Measurements from ENCODE around the gene SENP3. TPM values are rescaled to one million over a fixed set of nuclear protein-coding genes. Genes with fewer than 3 reads are reported as not detected.
A peak's percentile ranks its signal among the peaks of the same experiment; 100 is the strongest.

SENP3 gene
- total and polyA plus RNA-seq, 2 of the 13 experiments (the other 11 are each of a cell fraction or from before 2014, with no cell fraction given) = 55.8 to 75.4 TPM

DNA sequence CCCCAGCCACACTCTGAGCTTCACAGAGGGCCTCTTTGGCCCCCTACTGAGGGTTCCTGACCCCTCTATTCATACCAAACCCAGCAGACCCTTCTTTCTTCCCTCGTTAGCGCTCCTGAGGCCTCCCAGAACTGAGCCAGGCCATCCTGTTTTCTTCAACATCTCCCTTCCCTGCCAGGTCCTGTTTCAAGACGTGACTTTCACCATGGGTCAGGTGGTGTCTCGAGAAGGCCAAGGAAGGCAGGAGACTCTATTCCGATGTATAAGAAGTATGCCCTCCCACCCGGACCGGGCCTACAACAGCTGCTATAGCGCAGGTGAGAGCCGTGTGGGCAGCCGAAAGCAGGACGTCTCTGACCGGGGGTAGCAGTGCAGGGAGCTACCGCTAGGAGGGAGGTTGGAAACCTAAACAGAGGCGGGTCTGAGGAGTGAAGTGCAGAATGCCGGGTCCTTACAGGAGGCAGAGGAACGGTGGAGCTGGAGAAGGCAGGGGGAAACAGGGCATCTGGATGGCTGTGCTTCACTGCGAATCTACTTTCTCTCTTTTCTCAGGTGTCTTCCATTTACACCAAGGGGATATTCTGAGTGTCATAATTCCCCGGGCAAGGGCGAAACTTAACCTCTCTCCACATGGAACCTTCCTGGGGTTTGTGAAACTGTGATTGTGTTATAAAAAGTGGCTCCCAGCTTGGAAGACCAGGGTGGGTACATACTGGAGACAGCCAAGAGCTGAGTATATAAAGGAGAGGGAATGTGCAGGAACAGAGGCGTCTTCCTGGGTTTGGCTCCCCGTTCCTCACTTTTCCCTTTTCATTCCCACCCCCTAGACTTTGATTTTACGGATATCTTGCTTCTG is 1.3 kb upstream of the SENP3 start (continued):
- TF ChIP-seq, protein P1, sequence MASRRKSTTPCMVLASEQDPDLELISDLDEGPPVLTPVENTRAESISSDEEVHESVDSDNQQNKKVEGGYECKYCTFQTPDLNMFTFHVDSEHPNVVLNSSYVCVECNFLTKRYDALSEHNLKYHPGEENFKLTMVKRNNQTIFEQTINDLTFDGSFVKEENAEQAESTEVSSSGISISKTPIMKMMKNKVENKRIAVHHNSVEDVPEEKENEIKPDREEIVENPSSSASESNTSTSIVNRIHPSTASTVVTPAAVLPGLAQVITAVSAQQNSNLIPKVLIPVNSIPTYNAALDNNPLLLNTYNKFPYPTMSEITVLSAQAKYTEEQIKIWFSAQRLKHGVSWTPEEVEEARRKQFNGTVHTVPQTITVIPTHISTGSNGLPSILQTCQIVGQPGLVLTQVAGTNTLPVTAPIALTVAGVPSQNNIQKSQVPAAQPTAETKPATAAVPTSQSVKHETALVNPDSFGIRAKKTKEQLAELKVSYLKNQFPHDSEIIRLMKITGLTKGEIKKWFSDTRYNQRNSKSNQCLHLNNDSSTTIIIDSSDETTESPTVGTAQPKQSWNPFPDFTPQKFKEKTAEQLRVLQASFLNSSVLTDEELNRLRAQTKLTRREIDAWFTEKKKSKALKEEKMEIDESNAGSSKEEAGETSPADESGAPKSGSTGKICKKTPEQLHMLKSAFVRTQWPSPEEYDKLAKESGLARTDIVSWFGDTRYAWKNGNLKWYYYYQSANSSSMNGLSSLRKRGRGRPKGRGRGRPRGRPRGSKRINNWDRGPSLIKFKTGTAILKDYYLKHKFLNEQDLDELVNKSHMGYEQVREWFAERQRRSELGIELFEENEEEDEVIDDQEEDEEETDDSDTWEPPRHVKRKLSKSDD (CRISPR knock-in tag; IDR thresholded peaks at IDR 0.05; ENCODE audit: low read depth) = no peak
- TF ChIP-seq ARHGAP35 (CRISPR knock-in tag; IDR thresholded peaks at IDR 0.05; ENCODE audit: borderline replicate concordance) (no peak), ZNF234 (CRISPR knock-in tag; conservative IDR thresholded peaks at IDR 0.05) (0 out of 2 replicates have a peak, but pooled peaks have one; percentile 35), BRD4 (CRISPR knock-in tag; IDR thresholded peaks at IDR 0.05) (no peak), ZMAT3 (CRISPR knock-in tag; conservative IDR thresholded peaks at IDR 0.05) (no peak), STAG1 (CRISPR knock-in tag; IDR thresholded peaks at IDR 0.05) (peak; percentile 37), KLF16 (CRISPR knock-in tag; IDR thresholded peaks at IDR 0.05) (no peak), TCF12 (IDR thresholded peaks at IDR 0.05) (no peak), TCF12 (CRISPR knock-in tag; IDR thresholded peaks at IDR 0.05) (0 out of 2 replicates have a peak, but pooled peaks have one; percentile 11), HES4 (CRISPR knock-in tag; IDR thresholded peaks at IDR 0.05; ENCODE audit: borderline replicate concordance) (no peak), ZNF263 (CRISPR knock-in tag; IDR thresholded peaks at IDR 0.05) (no peak)
- TF ChIP-seq, protein P2, sequence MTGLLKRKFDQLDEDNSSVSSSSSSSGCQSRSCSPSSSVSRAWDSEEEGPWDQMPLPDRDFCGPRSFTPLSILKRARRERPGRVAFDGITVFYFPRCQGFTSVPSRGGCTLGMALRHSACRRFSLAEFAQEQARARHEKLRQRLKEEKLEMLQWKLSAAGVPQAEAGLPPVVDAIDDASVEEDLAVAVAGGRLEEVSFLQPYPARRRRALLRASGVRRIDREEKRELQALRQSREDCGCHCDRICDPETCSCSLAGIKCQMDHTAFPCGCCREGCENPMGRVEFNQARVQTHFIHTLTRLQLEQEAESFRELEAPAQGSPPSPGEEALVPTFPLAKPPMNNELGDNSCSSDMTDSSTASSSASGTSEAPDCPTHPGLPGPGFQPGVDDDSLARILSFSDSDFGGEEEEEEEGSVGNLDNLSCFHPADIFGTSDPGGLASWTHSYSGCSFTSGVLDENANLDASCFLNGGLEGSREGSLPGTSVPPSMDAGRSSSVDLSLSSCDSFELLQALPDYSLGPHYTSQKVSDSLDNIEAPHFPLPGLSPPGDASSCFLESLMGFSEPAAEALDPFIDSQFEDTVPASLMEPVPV (CRISPR knock-in tag; IDR thresholded peaks at IDR 0.05) = 0 out of 2 replicates have a peak, but pooled peaks have one; percentile 8
- TF ChIP-seq, protein P3, sequence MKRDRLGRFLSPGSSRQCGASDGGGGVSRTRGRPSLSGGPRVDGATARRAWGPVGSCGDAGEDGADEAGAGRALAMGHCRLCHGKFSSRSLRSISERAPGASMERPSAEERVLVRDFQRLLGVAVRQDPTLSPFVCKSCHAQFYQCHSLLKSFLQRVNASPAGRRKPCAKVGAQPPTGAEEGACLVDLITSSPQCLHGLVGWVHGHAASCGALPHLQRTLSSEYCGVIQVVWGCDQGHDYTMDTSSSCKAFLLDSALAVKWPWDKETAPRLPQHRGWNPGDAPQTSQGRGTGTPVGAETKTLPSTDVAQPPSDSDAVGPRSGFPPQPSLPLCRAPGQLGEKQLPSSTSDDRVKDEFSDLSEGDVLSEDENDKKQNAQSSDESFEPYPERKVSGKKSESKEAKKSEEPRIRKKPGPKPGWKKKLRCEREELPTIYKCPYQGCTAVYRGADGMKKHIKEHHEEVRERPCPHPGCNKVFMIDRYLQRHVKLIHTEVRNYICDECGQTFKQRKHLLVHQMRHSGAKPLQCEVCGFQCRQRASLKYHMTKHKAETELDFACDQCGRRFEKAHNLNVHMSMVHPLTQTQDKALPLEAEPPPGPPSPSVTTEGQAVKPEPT (CRISPR knock-in tag; IDR thresholded peaks at IDR 0.05; ENCODE audit: low read depth) = no peak
- TF ChIP-seq, protein P4, sequence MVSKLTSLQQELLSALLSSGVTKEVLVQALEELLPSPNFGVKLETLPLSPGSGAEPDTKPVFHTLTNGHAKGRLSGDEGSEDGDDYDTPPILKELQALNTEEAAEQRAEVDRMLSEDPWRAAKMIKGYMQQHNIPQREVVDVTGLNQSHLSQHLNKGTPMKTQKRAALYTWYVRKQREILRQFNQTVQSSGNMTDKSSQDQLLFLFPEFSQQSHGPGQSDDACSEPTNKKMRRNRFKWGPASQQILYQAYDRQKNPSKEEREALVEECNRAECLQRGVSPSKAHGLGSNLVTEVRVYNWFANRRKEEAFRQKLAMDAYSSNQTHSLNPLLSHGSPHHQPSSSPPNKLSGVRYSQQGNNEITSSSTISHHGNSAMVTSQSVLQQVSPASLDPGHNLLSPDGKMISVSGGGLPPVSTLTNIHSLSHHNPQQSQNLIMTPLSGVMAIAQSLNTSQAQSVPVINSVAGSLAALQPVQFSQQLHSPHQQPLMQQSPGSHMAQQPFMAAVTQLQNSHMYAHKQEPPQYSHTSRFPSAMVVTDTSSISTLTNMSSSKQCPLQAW (CRISPR knock-in tag; IDR thresholded peaks at IDR 0.05) = 0 out of 2 replicates have a peak, but pooled peaks have one; percentile 18
- TF ChIP-seq, protein P5, sequence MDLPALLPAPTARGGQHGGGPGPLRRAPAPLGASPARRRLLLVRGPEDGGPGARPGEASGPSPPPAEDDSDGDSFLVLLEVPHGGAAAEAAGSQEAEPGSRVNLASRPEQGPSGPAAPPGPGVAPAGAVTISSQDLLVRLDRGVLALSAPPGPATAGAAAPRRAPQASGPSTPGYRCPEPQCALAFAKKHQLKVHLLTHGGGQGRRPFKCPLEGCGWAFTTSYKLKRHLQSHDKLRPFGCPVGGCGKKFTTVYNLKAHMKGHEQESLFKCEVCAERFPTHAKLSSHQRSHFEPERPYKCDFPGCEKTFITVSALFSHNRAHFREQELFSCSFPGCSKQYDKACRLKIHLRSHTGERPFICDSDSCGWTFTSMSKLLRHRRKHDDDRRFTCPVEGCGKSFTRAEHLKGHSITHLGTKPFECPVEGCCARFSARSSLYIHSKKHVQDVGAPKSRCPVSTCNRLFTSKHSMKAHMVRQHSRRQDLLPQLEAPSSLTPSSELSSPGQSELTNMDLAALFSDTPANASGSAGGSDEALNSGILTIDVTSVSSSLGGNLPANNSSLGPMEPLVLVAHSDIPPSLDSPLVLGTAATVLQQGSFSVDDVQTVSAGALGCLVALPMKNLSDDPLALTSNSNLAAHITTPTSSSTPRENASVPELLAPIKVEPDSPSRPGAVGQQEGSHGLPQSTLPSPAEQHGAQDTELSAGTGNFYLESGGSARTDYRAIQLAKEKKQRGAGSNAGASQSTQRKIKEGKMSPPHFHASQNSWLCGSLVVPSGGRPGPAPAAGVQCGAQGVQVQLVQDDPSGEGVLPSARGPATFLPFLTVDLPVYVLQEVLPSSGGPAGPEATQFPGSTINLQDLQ (CRISPR knock-in tag; IDR thresholded peaks at IDR 0.05) = no peak
